ENCODE data around the gene GPX4. TPM values are rescaled to one million over a fixed set of nuclear protein-coding genes. Genes with fewer than 3 reads are reported as not detected.

GPX4 gene
- total and polyA plus RNA-seq, 9 of the 15 experiments (the other 6 are each of a cell fraction or from before 2014, with no cell fraction given) = 61.4 to 661 (median 349) TPM

GRCh38 chr19:1069009-1069779 lies 34.6 kb upstream of the GPX4 start (continued):
- TF ChIP-seq GATAD2B (IDR thresholded peaks at IDR 0.05; ENCODE audit: borderline replicate concordance) (no peak), ARID3A (IDR thresholded peaks at IDR 0.05; ENCODE audit: borderline replicate concordance, low read depth, low read length) (no peak), NRF1 (conservative IDR thresholded peaks at IDR 0.05 in 1 of 2, IDR thresholded peaks at IDR 0.05 in 1 of 2) (no peak), MIER1 (IDR thresholded peaks at IDR 0.05; ENCODE audit: low read depth) (no peak), ZNF253 (CRISPR knock-in tag; conservative IDR thresholded peaks at IDR 0.05) (no peak), ZHX1 (conservative IDR thresholded peaks at IDR 0.05; ENCODE audit: low read length) (no peak), CREB1 (IDR thresholded peaks at IDR 0.05) (no peak), CREB1 (CRISPR knock-in tag; IDR thresholded peaks at IDR 0.05) (no peak), ARID3B (CRISPR knock-in tag; IDR thresholded peaks at IDR 0.05; ENCODE audit: borderline replicate concordance) (no peak), NONO (IDR thresholded peaks at IDR 0.05; ENCODE audit: low read depth in 2 of 2, low read length in 1 of 2) (no peak), STAT5A (IDR thresholded peaks at IDR 0.05; ENCODE audit: borderline replicate concordance, low read length) (no peak), PRMT5 (CRISPR knock-in tag; IDR thresholded peaks at IDR 0.05) (no peak), ZFP1 (CRISPR knock-in tag; IDR thresholded peaks at IDR 0.05) (no peak), FOXA3 (CRISPR knock-in tag; conservative IDR thresholded peaks at IDR 0.05 in 1 of 2, IDR thresholded peaks at IDR 0.05 in 1 of 2) (no peak), BRD9 (IDR thresholded peaks at IDR 0.05; ENCODE audit: low read depth, partially characterized antibody) (no peak), MAZ (CRISPR knock-in tag; conservative IDR thresholded peaks at IDR 0.05 in 1 of 2, IDR thresholded peaks at IDR 0.05 in 1 of 2) (no peak), SETDB1 (IDR thresholded peaks at IDR 0.05; ENCODE audit: low read length) (no peak), BCOR (IDR thresholded peaks at IDR 0.05) (peak; percentile 89), HDGF (IDR thresholded peaks at IDR 0.05) (no peak)
